ENCODE measurements around the gene TM6SF1.

DNA sequence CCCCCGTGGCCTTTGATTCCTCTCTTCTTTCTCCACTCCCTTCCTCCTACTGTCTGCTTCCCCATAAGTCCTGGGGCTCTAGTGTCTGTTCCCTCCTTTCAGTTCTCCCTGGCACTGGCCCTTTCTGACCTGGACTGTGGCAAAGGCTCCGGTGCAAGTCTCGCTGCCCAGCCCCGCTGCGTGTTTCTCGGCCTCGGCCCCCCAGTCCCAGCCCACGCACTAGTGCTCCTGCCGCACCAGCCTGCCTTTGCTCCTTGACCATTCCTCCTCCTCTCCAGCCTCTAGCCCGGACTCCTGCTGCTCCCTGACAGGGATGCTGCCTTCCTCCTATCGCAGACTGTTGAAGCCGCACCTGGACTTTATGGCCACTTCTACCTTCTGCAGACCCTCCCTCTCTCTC is 2.1 kb downstream of the TM6SF1 start:
- TF ChIP-seq, protein P1, sequence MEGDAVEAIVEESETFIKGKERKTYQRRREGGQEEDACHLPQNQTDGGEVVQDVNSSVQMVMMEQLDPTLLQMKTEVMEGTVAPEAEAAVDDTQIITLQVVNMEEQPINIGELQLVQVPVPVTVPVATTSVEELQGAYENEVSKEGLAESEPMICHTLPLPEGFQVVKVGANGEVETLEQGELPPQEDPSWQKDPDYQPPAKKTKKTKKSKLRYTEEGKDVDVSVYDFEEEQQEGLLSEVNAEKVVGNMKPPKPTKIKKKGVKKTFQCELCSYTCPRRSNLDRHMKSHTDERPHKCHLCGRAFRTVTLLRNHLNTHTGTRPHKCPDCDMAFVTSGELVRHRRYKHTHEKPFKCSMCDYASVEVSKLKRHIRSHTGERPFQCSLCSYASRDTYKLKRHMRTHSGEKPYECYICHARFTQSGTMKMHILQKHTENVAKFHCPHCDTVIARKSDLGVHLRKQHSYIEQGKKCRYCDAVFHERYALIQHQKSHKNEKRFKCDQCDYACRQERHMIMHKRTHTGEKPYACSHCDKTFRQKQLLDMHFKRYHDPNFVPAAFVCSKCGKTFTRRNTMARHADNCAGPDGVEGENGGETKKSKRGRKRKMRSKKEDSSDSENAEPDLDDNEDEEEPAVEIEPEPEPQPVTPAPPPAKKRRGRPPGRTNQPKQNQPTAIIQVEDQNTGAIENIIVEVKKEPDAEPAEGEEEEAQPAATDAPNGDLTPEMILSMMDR (IDR thresholded peaks at IDR 0.05; ENCODE audit: borderline replicate concordance, extremely low read depth, low read length, poor library complexity, severe bottlenecking), result no peak
- TF ChIP-seq EZH2 (IDR thresholded peaks at IDR 0.05; ENCODE audit: borderline replicate concordance, low read depth, low read length, severe bottlenecking), result no peak

Data from DND-41 (cell line).